ENCODE results near the gene MATN4. TPM values are rescaled to one million over a fixed set of nuclear protein-coding genes. Genes with fewer than 3 reads are reported as not detected.

Gene MATN4
- total RNA-seq, 4 donors from 2014 or later = not detected

GRCh38 chr20:45257711-45258110, 50.4 kb downstream of the MATN4 start:
- Histone ChIP-seq H3K4me3 (no peak overlapping the region), H3K9me3 (no peaks in the 10 kb centered on the region), H3K27ac (no peak overlapping the region), H3K36me3 (no peaks in the 10 kb centered on the region), H3K4me1 (peaks cover 0 to 6% (median 0%) of the 10 kb centered on the region in 4 donors), H3K27me3 (no peaks in the 10 kb centered on the region)
- no peak for DNase-seq
- TF ChIP-seq CTCF (IDR thresholded peaks at IDR 0.05) (no peak), POLR2A (IDR thresholded peaks at IDR 0.05) (no peak)

- Histone ChIP-seq H3K4me1 (peaks cover 0 to 6% (median 0%) of the 10 kb centered on the region in 4 donors), H3K4me3 (no peak overlapping the region), H3K27ac (no peak overlapping the region), H3K27me3 (no peaks in the 10 kb centered on the region), H3K36me3 (no peaks in the 10 kb centered on the region), H3K9me3 (no peaks in the 10 kb centered on the region)
- DNase-seq = no peak
- TF ChIP-seq POLR2A (IDR thresholded peaks at IDR 0.05) = no peak
- TF ChIP-seq CTCF (IDR thresholded peaks at IDR 0.05) = no peak
Measured at GRCh38 chr20:45257161-45257560, 50.9 kb downstream of the MATN4 start.

- Histone ChIP-seq H3K27me3 (no peaks in the 10 kb centered on the region), H3K27ac (peak within 1 kb of the TSS in 1 of 4 donors; percentile 4), H3K36me3 (no peaks in the 10 kb centered on the region), H3K9me3 (no peaks in the 10 kb centered on the region), H3K4me3 (no peak within 1 kb of the TSS), H3K4me1 (peaks cover 0 to 6% (median 0%) of the 10 kb centered on the region in 4 donors)
- peak in 2 of 3 donors; percentile 52 to 54 for DNase-seq
- no peak for TF ChIP-seq CTCF (IDR thresholded peaks at IDR 0.05)
- TF ChIP-seq POLR2A (IDR thresholded peaks at IDR 0.05) = no peak
Measured at GRCh38 chr20:45254383-45255262, 53.5 kb downstream of the MATN4 start, which contains the start of gene SLPI. SLPI (minus strand) TSS chr20:45254564; CDS start chr20:45254543, 21 bp downstream.

- Histone ChIP-seq H3K4me3 (no peak overlapping the region), H3K27ac (no peak overlapping the region), H3K4me1 (peaks cover 0 to 6% (median 0%) of the 10 kb centered on the region in 4 donors), H3K27me3 (no peaks in the 10 kb centered on the region), H3K36me3 (no peaks in the 10 kb centered on the region), H3K9me3 (no peaks in the 10 kb centered on the region)
- DNase-seq = no peak
- TF ChIP-seq CTCF (IDR thresholded peaks at IDR 0.05) (no peak), POLR2A (IDR thresholded peaks at IDR 0.05) (no peak)
Measured at GRCh38 chr20:45253261-45253660, 54.8 kb downstream of the MATN4 start.

- H3K4me3 ChIP-seq = no peak overlapping the region
- H3K27ac ChIP-seq = no peak overlapping the region
- peaks cover 0 to 6% (median 0%) of the 10 kb centered on the region in 4 donors for H3K4me1 ChIP-seq
- DNase-seq = no peak
- no peaks in the 10 kb centered on the region for H3K9me3 ChIP-seq
- TF ChIP-seq POLR2A (IDR thresholded peaks at IDR 0.05) (no peak), CTCF (IDR thresholded peaks at IDR 0.05) (no peak)
- no peaks in the 10 kb centered on the region for H3K27me3 ChIP-seq
- no peaks in the 10 kb centered on the region for H3K36me3 ChIP-seq
Measured at GRCh38 chr20:45251884-45252560, 56.1 kb downstream of the MATN4 start.
